GM13977 (cell line): ENCODE measurements around the gene MMP13.

Source experiments
- DNase-seq: peaks from one replicate; pipeline ENCODE4 v3.0.0; 2012; ENCODE audit warnings: low spot score
- in situ Hi-C: fragments of 300-500 bp; cut with MboI; formaldehyde crosslinking; loops from one replicate; pipeline ENCODE4 v1.12.0; 2022; ENCODE audit warnings: low sequenced_read_pairs, low pct_unique_long_range_greater_than_20kb, mixed read lengths, inconsistent platforms; ENCODE audit not compliant: unreplicated experiment
- TF ChIP-seq, protein P1 (sequence below): IDR thresholded peaks from 2 replicates; pipeline ENCODE4 v1.5.1; 2012; ENCODE audit warnings: mild to moderate bottlenecking, control low read depth; ENCODE audit not compliant: insufficient read depth; ENCODE audit errors: extremely low read depth, missing control alignments

The MMP13 gene

DNA sequence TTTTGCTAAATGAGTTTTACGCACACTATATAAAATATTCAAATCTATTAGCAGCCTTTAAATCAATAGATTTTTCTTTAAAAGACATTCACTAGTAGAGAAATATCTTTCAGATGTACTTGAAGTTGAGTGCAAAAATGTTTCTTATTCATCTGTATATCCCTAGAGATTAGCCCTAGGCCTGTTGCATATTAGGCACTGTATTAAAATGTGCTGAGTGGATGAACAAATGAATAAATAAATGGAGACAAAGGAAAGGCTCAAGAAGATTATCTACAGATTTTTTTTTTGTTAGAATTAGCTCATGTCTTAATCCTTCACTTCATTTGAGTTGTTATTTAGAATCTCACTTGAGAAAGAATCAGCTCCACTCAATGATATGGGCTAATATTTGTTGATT, 12.0 kb upstream of the MMP13 start:
- in situ Hi-C loops, result no loop called here
- no peak for DNase-seq
- TF ChIP-seq, protein P1, sequence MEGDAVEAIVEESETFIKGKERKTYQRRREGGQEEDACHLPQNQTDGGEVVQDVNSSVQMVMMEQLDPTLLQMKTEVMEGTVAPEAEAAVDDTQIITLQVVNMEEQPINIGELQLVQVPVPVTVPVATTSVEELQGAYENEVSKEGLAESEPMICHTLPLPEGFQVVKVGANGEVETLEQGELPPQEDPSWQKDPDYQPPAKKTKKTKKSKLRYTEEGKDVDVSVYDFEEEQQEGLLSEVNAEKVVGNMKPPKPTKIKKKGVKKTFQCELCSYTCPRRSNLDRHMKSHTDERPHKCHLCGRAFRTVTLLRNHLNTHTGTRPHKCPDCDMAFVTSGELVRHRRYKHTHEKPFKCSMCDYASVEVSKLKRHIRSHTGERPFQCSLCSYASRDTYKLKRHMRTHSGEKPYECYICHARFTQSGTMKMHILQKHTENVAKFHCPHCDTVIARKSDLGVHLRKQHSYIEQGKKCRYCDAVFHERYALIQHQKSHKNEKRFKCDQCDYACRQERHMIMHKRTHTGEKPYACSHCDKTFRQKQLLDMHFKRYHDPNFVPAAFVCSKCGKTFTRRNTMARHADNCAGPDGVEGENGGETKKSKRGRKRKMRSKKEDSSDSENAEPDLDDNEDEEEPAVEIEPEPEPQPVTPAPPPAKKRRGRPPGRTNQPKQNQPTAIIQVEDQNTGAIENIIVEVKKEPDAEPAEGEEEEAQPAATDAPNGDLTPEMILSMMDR, result no peak

DNA sequence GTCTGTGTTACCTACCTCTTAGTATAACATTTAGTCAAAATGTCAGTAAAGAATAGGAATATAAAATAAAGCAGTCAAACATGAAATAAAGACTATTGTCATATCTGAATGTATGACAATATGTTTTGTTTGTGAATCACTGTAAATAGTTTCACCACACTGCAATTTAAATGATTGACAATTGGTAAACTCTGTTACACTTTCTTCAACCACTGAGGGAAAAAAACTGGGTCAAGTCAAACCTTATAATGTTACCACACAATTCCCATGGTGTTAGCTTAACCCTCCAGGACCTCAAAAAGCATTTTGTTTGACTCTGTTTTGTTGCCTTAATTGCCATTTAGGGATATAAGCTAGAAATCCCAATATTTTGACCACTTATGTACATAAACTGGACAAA, 10.5 kb upstream of the MMP13 start:
- TF ChIP-seq, protein P1, result no peak
- no peak for DNase-seq
- in situ Hi-C loops, result no loop called here

DNA sequence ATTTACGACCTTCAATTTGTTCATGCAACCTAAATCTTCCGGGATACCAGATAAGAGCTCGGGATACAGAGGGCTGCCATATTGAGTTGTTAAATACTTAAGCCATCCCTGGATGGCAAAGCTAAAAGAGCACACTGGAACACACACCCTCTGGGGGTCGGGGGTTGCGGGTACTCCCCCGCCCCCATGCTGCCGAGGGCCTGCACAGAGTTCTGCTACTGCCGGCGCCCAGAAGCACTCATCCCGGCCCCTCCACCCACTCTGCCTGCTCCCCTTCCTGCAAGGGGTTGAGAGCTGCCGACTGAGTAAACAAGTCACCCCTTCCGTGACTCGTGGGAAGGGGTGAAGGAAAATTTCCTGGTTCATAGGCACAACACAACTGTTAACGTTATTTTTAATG, 9.3 kb upstream of the MMP13 start:
- TF ChIP-seq, protein P1, result no peak
- in situ Hi-C loops, result no loop called here
- no peak for DNase-seq

DNA sequence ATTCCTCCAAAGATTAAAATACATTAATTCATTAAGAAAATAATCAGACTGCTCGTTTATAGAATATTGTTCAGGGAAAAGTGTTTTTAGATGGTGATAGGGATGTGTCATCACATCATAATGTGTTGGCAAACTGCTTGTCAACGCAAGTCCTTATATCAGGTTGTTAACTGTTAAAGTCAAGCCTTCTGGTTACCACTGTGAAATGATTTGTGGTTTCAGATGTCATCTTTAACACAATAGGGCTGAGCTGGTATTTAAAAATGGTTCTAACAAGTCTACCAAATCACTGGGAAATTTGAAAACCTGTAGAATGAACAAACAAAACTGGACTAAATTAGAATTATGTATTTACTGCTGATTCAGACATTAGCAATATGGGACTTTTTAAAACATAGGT, 2.4 kb upstream of the MMP13 start:
- DNase-seq, result no peak
- in situ Hi-C loops, result no loop called here
- TF ChIP-seq, protein P1, result no peak

DNA sequence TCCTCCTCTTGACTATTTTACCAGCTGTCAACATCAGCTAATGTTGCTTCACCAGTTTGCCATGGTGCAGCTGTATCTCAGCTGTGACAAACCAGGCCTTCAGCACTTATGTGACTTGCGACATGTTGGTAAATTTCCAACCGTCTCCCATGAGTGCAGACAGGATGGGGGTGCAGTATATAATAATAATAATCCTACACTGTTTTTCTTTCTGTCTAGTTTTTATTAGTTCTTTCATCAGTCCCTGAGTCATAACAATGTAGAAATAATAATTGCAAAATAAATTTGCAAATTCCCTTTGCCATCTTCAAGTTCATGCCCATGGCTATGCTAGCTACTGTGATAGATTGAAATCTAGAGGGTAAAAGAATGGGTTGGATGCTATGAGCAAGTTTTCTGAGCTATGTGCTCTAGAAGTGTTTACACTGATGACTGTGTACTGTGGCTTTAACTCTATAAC, 4.9 kb downstream of the MMP13 start:
- TF ChIP-seq, protein P1, result no peak
- DNase-seq, result no peak
- in situ Hi-C loops, result no loop called here

DNA sequence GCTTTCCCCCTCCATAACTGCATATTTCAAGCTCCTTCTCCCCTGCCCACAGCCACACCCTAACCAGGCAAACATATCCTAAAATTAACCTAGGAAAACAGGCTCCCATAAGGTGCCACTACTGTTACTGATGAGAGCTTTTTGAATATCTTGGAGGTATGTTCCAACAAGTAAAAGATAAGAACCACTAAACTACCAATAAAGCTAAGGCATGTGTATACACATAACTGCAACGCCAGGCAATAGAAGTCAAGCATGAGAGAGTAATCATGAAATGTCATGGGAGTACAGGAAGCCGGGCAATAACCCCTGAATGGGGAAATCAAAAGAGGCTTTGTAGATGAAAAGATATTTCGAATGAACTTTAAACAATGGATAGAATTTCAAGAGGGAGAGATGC, 9.3 kb downstream of the MMP13 start:
- DNase-seq, result no peak
- in situ Hi-C loops, result no loop called here

More for the DNA sequence above, 9.3 kb downstream of the MMP13 start:
- TF ChIP-seq, protein P1, result no peak
